Airway epithelial cell (primary cell): Measurements from ENCODE around the gene PRH2. TPM values are rescaled to one million over a fixed set of nuclear protein-coding genes. Genes with fewer than 3 reads are reported as not detected.

Experiments
- total RNA-seq: library from RNA; depleted of rRNA; stranded (reverse); fragments of >200 nt; gene quantifications from 2 replicates; pipeline ENCODE4 v1.2.3, GENCODE V29; 2015

The PRH2 gene
- not detected in 2 replicates for total RNA-seq

DNA sequence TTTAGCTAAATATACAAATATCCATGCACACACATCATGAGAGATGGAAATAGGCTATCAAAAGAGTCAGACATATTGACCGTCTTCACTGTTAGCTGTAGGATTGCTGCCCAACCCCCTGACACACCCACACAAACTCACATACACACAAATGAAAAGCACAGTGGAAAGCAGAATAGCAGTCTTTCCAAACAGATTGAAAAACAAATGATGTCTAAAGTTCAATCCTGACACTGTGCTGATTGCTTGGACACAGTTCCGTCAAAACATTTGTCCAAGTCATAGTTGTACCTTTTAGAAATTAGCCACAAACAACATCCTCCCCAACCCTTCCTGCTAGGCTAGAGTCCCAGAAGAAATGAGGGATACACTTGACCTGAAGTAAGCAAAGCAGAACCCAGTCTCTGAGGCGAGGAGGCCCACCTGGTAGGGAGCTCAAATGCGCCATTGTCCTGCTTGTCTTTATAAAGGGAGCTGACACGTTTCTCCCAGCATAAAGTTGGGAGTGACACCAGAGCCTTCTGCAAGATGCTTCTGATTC lies at the start of gene PRH2:
Gene PRH2 (plus strand): TSS at position 491 of the 541 bp plus-strand sequence. CDS start 38 bp downstream, at position 529.

DNA sequence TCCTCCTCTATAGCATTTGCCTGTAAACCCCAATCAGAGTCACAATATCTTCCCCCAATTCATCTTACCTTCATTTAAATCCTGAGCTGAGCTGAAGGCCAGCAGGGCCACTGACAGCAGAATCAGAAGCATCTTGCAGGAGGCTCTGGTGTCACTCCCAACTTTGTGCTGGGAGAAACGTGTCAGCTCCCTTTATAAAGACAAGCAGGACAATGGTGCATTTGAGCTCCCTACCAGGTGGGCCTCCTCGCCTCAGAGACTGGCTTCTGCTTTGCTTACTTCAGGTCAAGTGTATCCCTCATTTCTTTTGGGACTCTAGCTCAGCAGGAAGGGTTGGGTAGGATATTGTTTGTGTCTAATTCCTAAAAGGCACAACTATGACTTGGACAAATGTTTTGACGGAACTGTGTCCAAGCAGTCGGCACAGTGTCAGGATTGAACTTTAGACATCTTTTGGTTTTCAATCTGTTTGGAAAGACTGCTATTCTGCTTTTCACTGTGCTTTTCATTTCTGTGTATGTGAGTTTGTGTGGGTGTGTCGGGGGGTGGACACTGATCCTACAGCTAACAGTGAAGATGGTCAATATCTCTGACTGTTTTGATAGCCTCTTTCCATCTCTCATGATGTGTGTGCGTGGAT lies 44.8 kb upstream of the PRH2 start, which contains the start of gene PRH1:
Gene PRH1 (minus strand): TSS at position 170 of the 640 bp plus-strand sequence. CDS start 38 bp downstream, at position 132.

DNA sequence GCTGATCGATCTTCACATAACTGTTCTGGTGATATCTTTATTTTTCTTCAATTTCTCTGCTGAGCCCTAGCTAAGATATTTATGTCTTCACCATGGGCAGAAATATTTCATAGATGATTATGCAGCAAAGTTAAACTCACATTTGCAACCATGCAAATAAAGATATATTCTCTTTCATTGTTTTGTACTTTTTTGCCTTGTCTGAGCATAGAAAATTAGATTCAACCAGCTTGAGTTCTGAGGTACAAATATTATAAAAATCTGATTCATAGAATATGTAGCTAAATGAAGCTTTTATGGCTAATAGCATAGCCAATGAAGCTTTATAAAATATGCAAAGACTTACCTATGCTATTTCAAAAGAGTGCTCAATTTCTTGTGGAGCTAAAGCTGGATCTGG lies 19.6 kb upstream of the PRH2 start, which contains the start of gene TAS2R13:
Gene TAS2R13 (minus strand): TSS at position 101 of the 400 bp plus-strand sequence. CDS start 264 bp downstream, outside the sequence.

DNA sequence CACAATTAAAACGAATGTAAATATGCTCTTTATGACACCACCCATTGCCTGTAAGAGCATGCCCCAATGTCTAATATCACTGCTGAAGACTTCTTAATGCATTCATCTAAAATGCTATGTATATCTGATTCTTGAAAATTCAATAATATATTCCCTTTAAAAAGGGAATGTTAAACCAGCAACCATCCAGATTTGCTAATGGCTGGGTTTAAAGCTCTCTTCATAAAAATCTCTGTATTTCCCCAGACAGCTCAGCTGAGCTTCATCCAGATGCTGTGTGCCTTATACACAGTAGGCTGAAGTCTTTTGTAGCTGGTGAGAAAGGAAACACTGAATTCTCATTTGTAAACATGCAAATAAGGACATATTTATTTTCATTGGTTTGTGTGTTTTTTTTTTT lies 10.1 kb downstream of the PRH2 start, which contains the start of gene TAS2R14:
Gene TAS2R14 (minus strand): TSS at position 101 of the 400 bp plus-strand sequence. CDS start 56 bp downstream, at position 45.

Other genes with a start within 250 kb of the PRH2 start
- 371 and 373 TPM in 2 replicates for gene YBX3, start 205.9 kb upstream of the PRH2 start, total RNA-seq
- not detected in 2 replicates for gene TAS2R7, start 126.6 kb upstream of the PRH2 start, total RNA-seq
- not detected in 2 replicates for gene TAS2R8, start 122.0 kb upstream of the PRH2 start, total RNA-seq
- gene TAS2R9, start 119.1 kb upstream of the PRH2 start, total RNA-seq = not detected in 2 replicates
- gene TAS2R10, start 102.9 kb upstream of the PRH2 start, total RNA-seq = 0.14 TPM in 1 of 2 replicates, not detected in the other
- 1.6 TPM in 1 of 2 replicates, not detected in the other for gene PRR4, start 79.8 kb upstream of the PRH2 start, total RNA-seq
- 1.5 and 2.4 TPM in 2 replicates for gene PRH1, start 45.0 kb upstream of the PRH2 start, total RNA-seq
- 0.14 TPM in 1 of 2 replicates, not detected in the other for gene TAS2R13, start 19.7 kb upstream of the PRH2 start, total RNA-seq
- 0.28 TPM in 1 of 2 replicates, not detected in the other for gene TAS2R14, start 10.0 kb downstream of the PRH2 start, total RNA-seq
- 0.23 and 0.56 TPM in 2 replicates for gene TAS2R50, start 57.7 kb downstream of the PRH2 start, total RNA-seq
- 0.21 TPM in 1 of 2 replicates, not detected in the other for gene TAS2R20, start 69.1 kb downstream of the PRH2 start, total RNA-seq
- gene TAS2R19, start 93.4 kb downstream of the PRH2 start, total RNA-seq = 0.65 TPM in 1 of 2 replicates, not detected in the other
- 0.99 TPM in 1 of 2 replicates, not detected in the other for gene TAS2R31, start 102.2 kb downstream of the PRH2 start, total RNA-seq
- gene TAS2R46, start 133.1 kb downstream of the PRH2 start, total RNA-seq = not detected in 2 replicates
- 0.28 TPM in 1 of 2 replicates, not detected in the other for gene TAS2R43, start 163.1 kb downstream of the PRH2 start, total RNA-seq
- 0.56 TPM in 1 of 2 replicates, not detected in the other for gene TAS2R30, start 205.4 kb downstream of the PRH2 start, total RNA-seq
- 4.2 and 5.3 TPM in 2 replicates for gene SMIM10L1, start 242.0 kb downstream of the PRH2 start, total RNA-seq